GM23248 (cell line): ENCODE data around the gene STXBP4. TPM values are rescaled to one million over a fixed set of nuclear protein-coding genes. Genes with fewer than 3 reads are reported as not detected.

Experiments
- DNase-seq: peaks from one replicate; pipeline ENCODE4 v3.0.0-alpha.2; 2015
- H2AFZ ChIP-seq: fragments of 200-600 bp; sonication (generic); 2 replicates; pipeline ENCODE4 v1.6.1; 2016; ENCODE audit warnings: antibody characterized with exemption
- H3F3A ChIP-seq: fragments of 200-600 bp; sonication (generic); 2 replicates; pipeline ENCODE4 v1.6.1; 2016; ENCODE audit warnings: mild to moderate bottlenecking, antibody characterized with exemption, mixed run types; ENCODE audit not compliant: insufficient read depth
- H3K27ac ChIP-seq: fragments of 200-600 bp; sonication (generic); 2 replicates; pipeline ENCODE4 v1.5.1; 2016; ENCODE audit warnings: mild to moderate bottlenecking
- H3K27me3 ChIP-seq: fragments of 200-600 bp; sonication (generic); replicated peaks from 2 replicates; pipeline ENCODE4 v1.6.1; 2016; ENCODE audit warnings: mild to moderate bottlenecking; ENCODE audit not compliant: insufficient read depth
- H3K36me3 ChIP-seq: fragments of 200-600 bp; sonication (generic); 2 replicates; pipeline ENCODE4 v1.6.1; 2016; ENCODE audit warnings: low read depth, mild to moderate bottlenecking
- H3K4me1 ChIP-seq: fragments of 200-600 bp; sonication (generic); 2 replicates; pipeline ENCODE4 v1.6.1; 2016; ENCODE audit warnings: mild to moderate bottlenecking; ENCODE audit not compliant: insufficient read depth
- H3K4me2 ChIP-seq: fragments of 200-600 bp; sonication (generic); one replicate; pipeline ENCODE4 v1.6.1; 2016; ENCODE audit warnings: mild to moderate bottlenecking; ENCODE audit not compliant: unreplicated experiment
- H3K4me3 ChIP-seq: fragments of 200-600 bp; sonication (generic); 2 replicates; pipeline ENCODE4 v1.5.1; 2016; ENCODE audit warnings: mild to moderate bottlenecking
- H3K79me2 ChIP-seq: fragments of 200-600 bp; sonication (generic); 2 replicates; pipeline ENCODE4 v1.6.1; 2016; ENCODE audit warnings: mild to moderate bottlenecking; ENCODE audit not compliant: insufficient read depth
- H3K9ac ChIP-seq: fragments of 200-600 bp; sonication (generic); 2 replicates; pipeline ENCODE4 v1.6.1; 2016; ENCODE audit warnings: mild to moderate bottlenecking
- H3K9me2 ChIP-seq: fragments of 200-600 bp; sonication (generic); 2 replicates; pipeline ENCODE4 v1.6.1; 2016; ENCODE audit warnings: mixed run types, mild to moderate bottlenecking, moderate library complexity; ENCODE audit not compliant: insufficient read depth
- H3K9me3 ChIP-seq: fragments of 200-600 bp; sonication (generic); one replicate; pipeline ENCODE4 v1.6.1; 2017; ENCODE audit warnings: low read depth
- H4K20me1 ChIP-seq: fragments of 200-600 bp; sonication (generic); 2 replicates; pipeline ENCODE4 v1.6.0; 2016; ENCODE audit not compliant: insufficient read depth
- EZH2 ChIP-seq: fragments of 200-600 bp; sonication (generic); IDR thresholded peaks from 2 replicates; pipeline ENCODE4 v1.6.1; 2018; ENCODE audit warnings: antibody characterized with exemption, mild to moderate bottlenecking; ENCODE audit not compliant: insufficient read depth, poor library complexity, severe bottlenecking
- EZH2phosphoT487 ChIP-seq: fragments of 200-600 bp; sonication (generic); IDR thresholded peaks from 2 replicates; pipeline ENCODE4 v1.6.1; 2018; ENCODE audit warnings: antibody characterized with exemption, moderate library complexity, mild to moderate bottlenecking, low read depth; ENCODE audit not compliant: insufficient read depth
- WGBS, 2 experiments: methylation state at CpG; one replicate each; pipeline ENCODE4 v1.1.6; 2015 to 2017; ENCODE audit warnings: low lambda C conversion rate in 2 of 2, low coverage in 1 of 2; ENCODE audit errors: missing lambda C conversion rate in 2 of 2; 5-methylcytosine and 5-hydroxymethylcytosine counted together
- in situ Hi-C: fragments of 300-500 bp; cut with MboI; formaldehyde crosslinking; loops from 2 replicates; pipeline ENCODE4 v1.15.0; 2020
- polyA plus RNA-seq: library from polyadenylated mRNA; unstranded; fragments of >200 nt; fragmentation: Nextera tagmentation; extraction: Ambion mirVana; gene quantifications from 2 replicates; pipeline ENCODE4 v1.2.1, GENCODE V29; 2016
- total RNA-seq: library from RNA; depleted of rRNA; stranded (reverse); fragments of >200 nt; shearing (Covaris generic); gene quantifications from 2 replicates; pipeline ENCODE4 v1.2.3, GENCODE V29; 2014

The STXBP4 gene
- total and polyA plus RNA-seq, 2 experiments from 2014 or later: 5.9 to 8.7 TPM

DNA sequence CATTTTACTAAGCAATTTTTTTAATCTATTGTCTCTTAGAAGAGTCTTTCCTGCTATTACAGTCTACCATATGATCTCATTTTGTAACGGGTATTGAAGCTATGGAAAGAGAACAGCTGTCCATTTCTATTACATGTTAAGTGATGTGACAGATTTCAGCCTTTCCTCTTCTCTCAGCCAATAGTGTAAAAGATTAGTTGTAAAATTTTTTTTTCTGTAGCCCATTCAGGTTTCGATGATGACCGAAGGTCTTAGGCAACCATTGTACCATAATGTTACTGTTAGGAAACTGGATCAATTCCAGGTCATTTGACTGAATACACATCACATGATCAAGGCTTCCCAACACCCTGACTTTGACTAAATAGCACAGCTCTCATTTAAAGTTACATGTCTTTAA lies 148.6 kb downstream of the STXBP4 start:
- in situ Hi-C loops: no loop called here
- no peaks in the 10 kb centered on the region for H3K4me1 ChIP-seq
- H3K79me2 ChIP-seq: no peaks in the 10 kb centered on the region
- 65 to 67% methylated on average over 3 of the region's 3 CpGs for WGBS, 2 experiments
- no peaks in the 10 kb centered on the region for H3K9me2 ChIP-seq
- no peaks in the 10 kb centered on the region for H3K36me3 ChIP-seq
- no peak overlapping the region for H3K4me2 ChIP-seq
- H3K27me3 ChIP-seq: no peaks in the 10 kb centered on the region
- no peak overlapping the region for H2AFZ ChIP-seq
- no peaks in the 10 kb centered on the region for H3K9me3 ChIP-seq
- no peak overlapping the region for H3K4me3 ChIP-seq
- TF ChIP-seq EZH2phosphoT487 (no peak), EZH2 (no peak)
- H4K20me1 ChIP-seq: no peaks in the 10 kb centered on the region
- no peak for DNase-seq
- H3K9ac ChIP-seq: no peak overlapping the region
- no peaks in the 10 kb centered on the region for H3F3A ChIP-seq
- no peak overlapping the region for H3K27ac ChIP-seq

- DNase-seq: no peak
- H3K27me3 ChIP-seq: no peaks in the 10 kb centered on the region
- TF ChIP-seq EZH2 (no peak), EZH2phosphoT487 (no peak)
- H2AFZ ChIP-seq: no peak overlapping the region
- H3K36me3 ChIP-seq: no peaks in the 10 kb centered on the region
- H3K4me2 ChIP-seq: no peak overlapping the region
- in situ Hi-C loops: loop anchor here (10.0 kb wide), 1 partner anchor 64 kb away; no protein-coding TSS in a partner anchor
- H3K4me3 ChIP-seq: no peak overlapping the region
- no peak overlapping the region for H3K27ac ChIP-seq
- H4K20me1 ChIP-seq: no peaks in the 10 kb centered on the region
- H3K9me2 ChIP-seq: no peaks in the 10 kb centered on the region
- no peaks in the 10 kb centered on the region for H3K79me2 ChIP-seq
- H3K9me3 ChIP-seq: no peaks in the 10 kb centered on the region
- no peaks in the 10 kb centered on the region for H3K4me1 ChIP-seq
- no peak overlapping the region for H3K9ac ChIP-seq
- no peaks in the 10 kb centered on the region for H3F3A ChIP-seq
These were observed 152.1 kb downstream of the STXBP4 start for GRCh38 chr17:55120651-55121050.

DNA sequence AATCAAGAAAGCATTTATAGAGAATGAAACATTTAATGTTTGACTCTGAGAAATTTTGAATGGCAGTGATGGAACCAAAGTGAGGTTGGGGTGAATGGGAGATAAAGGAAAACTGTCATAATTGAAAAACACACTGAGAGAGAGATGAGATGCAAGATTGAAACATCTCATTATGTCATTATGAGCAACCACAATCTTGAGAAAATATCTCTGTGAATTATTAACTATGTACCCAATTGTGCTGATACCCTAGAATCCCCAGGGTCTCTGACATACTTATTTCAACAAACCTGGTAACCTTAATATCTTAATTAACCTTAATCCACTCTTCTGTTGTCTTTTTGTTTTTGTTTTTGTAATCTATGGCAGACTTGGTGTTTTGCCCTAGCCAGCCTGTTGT lies 152.7 kb downstream of the STXBP4 start:
- H3K9ac ChIP-seq: no peak overlapping the region
- H4K20me1 ChIP-seq: no peaks in the 10 kb centered on the region
- no peak overlapping the region for H3K4me3 ChIP-seq
- no peak overlapping the region for H2AFZ ChIP-seq
- no peaks in the 10 kb centered on the region for H3K4me1 ChIP-seq
- H3K9me2 ChIP-seq: no peaks in the 10 kb centered on the region
- H3K9me3 ChIP-seq: no peaks in the 10 kb centered on the region
- H3K27me3 ChIP-seq: no peaks in the 10 kb centered on the region
- DNase-seq: no peak
- H3K79me2 ChIP-seq: no peaks in the 10 kb centered on the region
- H3K27ac ChIP-seq: no peak overlapping the region
- in situ Hi-C loops: loop anchor here (10.0 kb wide), 1 partner anchor 64 kb away; no protein-coding TSS in a partner anchor
- H3K36me3 ChIP-seq: no peaks in the 10 kb centered on the region
- TF ChIP-seq EZH2phosphoT487: no peak
- H3K4me2 ChIP-seq: no peak overlapping the region
- H3F3A ChIP-seq: no peaks in the 10 kb centered on the region

GRCh38 chr17:55122114-55122513 lies 153.5 kb downstream of the STXBP4 start:
- no peak for TF ChIP-seq EZH2phosphoT487
- no peak for TF ChIP-seq EZH2
- WGBS, 2 experiments: 94 to 96% methylated on average over 2 of the region's 2 CpGs
- no peak overlapping the region for H2AFZ ChIP-seq

DNA sequence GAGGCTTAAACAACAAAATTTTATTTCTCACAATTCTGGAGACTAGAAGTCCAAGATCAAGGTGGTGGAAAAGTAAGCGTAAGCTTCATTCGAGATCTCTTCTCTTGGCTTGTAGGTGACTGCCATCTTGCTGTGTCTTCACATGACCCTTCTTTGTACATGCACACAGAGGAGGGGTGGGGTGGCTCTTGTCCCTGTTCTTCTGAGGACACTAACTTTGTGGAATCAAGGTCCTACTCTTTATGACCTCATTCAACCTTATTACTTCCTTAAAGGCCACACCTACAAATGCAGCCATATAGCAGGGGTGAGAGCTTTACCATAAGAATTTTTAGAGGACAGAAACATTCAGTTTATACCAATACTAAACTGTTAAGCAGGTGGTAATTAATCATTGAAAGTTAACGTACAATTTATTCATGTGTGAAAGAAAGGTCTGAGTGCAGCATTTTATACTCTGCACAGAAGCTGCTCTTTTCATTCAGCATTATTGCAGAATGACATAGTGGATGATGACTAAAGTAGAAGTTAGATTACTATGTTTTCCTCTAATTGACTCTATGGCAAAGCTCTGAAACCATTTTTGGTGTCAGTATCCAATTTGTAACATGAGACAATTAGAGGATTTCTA lies 156.3 kb downstream of the STXBP4 start:
- DNase-seq: no peak

More at GRCh38 chr17:55122114-55122513, 153.5 kb downstream of the STXBP4 start:
- H3K27me3 ChIP-seq: no peaks in the 10 kb centered on the region
- H3K9ac ChIP-seq: no peak overlapping the region
- H4K20me1 ChIP-seq: no peaks in the 10 kb centered on the region
- no peaks in the 10 kb centered on the region for H3K36me3 ChIP-seq
- no peak overlapping the region for H3K4me2 ChIP-seq
- no peaks in the 10 kb centered on the region for H3F3A ChIP-seq
- H3K79me2 ChIP-seq: no peaks in the 10 kb centered on the region
- H3K4me3 ChIP-seq: no peak overlapping the region
- DNase-seq: no peak
- H3K9me3 ChIP-seq: no peaks in the 10 kb centered on the region
- no peaks in the 10 kb centered on the region for H3K9me2 ChIP-seq
- no peak overlapping the region for H3K27ac ChIP-seq
- no peaks in the 10 kb centered on the region for H3K4me1 ChIP-seq
- in situ Hi-C loops: loop anchor here (10.0 kb wide), 1 partner anchor 63 kb away; no protein-coding TSS in a partner anchor

More for the DNA sequence above, 156.3 kb downstream of the STXBP4 start:
- no peak for TF ChIP-seq EZH2phosphoT487
- no peak overlapping the region for H3K9ac ChIP-seq
- H3K4me2 ChIP-seq: no peak overlapping the region
- H3K27me3 ChIP-seq: no peaks in the 10 kb centered on the region
- H3K9me2 ChIP-seq: no peaks in the 10 kb centered on the region
- H3F3A ChIP-seq: no peaks in the 10 kb centered on the region
- H3K4me3 ChIP-seq: no peak overlapping the region
- H3K79me2 ChIP-seq: no peaks in the 10 kb centered on the region
- 95 to 98% methylated on average over 3 of the region's 3 CpGs for WGBS, 2 experiments
- H2AFZ ChIP-seq: no peak overlapping the region
- in situ Hi-C loops: loop anchor here (10.0 kb wide), 1 partner anchor 60 kb away; no protein-coding TSS in a partner anchor
- no peaks in the 10 kb centered on the region for H3K9me3 ChIP-seq
- no peaks in the 10 kb centered on the region for H3K36me3 ChIP-seq
- H4K20me1 ChIP-seq: no peaks in the 10 kb centered on the region
- no peaks in the 10 kb centered on the region for H3K4me1 ChIP-seq
- no peak overlapping the region for H3K27ac ChIP-seq
